H1 (cell line): Measurements from ENCODE around the gene PTH1R. TPM values are rescaled to one million over a fixed set of nuclear protein-coding genes. Genes with fewer than 3 reads are reported as not detected.

Experiments used
- CTCF ChIA-PET: fragments of 300-600 bp; sonication (Branson Sonifier 250); formaldehyde crosslinking; loops from one replicate; lab custom pipeline; 2021; ENCODE audit not compliant: partially characterized antibody; lab: Charles Lee
- POLR2A ChIA-PET: fragments of 300-600 bp; sonication (Branson Sonifier 250); formaldehyde crosslinking; loops from one replicate; lab custom pipeline; 2021; ENCODE audit warnings: inconsistent platforms; ENCODE audit not compliant: partially characterized antibody; lab: Charles Lee
- DNase-seq, 2 experiments: peaks; one replicate each; pipeline versions ENCODE4 v3.0.0 to v3.0.0-alpha.2; 2010 to 2022; ENCODE audit warnings: low spot score in 2 of 2, low read depth in 1 of 2, mixed read lengths in 1 of 2
- FAIRE-seq: peaks from 2 replicates; lab custom pipeline; 2011; peaks lifted over from hg19 to GRCh38; lab: Jason Lieb, UNC
- H2AFZ ChIP-seq: 2 replicates; pipeline ENCODE4 v1.8.1; 2012; ENCODE audit warnings: low read length, inconsistent platforms
- H2AK5ac ChIP-seq: 2 replicates; pipeline ENCODE4 v1.6.1; 2013; ENCODE audit warnings: low read depth, low read length
- H2BK120ac ChIP-seq: replicated peaks from 2 replicates; pipeline ENCODE3; 2013; ENCODE audit warnings: low read depth, low read length, inconsistent platforms
- H2BK12ac ChIP-seq: 2 replicates; pipeline ENCODE4 v1.6.1; 2013; ENCODE audit warnings: low read depth, low read length
- H2BK15ac ChIP-seq: 2 replicates; pipeline ENCODE4 v1.6.1; 2013; ENCODE audit warnings: low read length
- H2BK20ac ChIP-seq: 2 replicates; pipeline ENCODE4 v1.6.1; 2013; ENCODE audit warnings: low read length
- H2BK5ac ChIP-seq: 2 replicates; pipeline ENCODE4 v1.6.1; 2013; ENCODE audit warnings: low read depth, low read length
- H3K14ac ChIP-seq: 2 replicates; pipeline ENCODE4 v1.6.1; 2013; ENCODE audit warnings: inconsistent platforms; ENCODE audit not compliant: insufficient read length
- H3K18ac ChIP-seq: 2 replicates; pipeline ENCODE4 v1.6.1; 2013; ENCODE audit warnings: low read length; ENCODE audit errors: extremely low read depth
- H3K23ac ChIP-seq: 2 replicates; pipeline ENCODE4 v1.6.1; 2013; ENCODE audit warnings: inconsistent platforms; ENCODE audit not compliant: insufficient read length
- H3K23me2 ChIP-seq: 2 replicates; pipeline ENCODE4 v1.6.1; 2013; ENCODE audit warnings: low read depth, low read length
- H3K27ac ChIP-seq: 2 replicates; pipeline ENCODE4 v1.6.1; 2011; ENCODE audit warnings: low read depth, low read length, inconsistent platforms
- H3K27me3 ChIP-seq, 4 experiments: replicated peaks in 1 of 4; 1 replicate in 1 of 4; 2 replicates in 3 of 4; pipeline versions ENCODE4 v1.6.1 to v1.8.1; 2011 to 2013; ENCODE audit warnings: low read length in 3 of 4, mild to moderate bottlenecking in 3 of 4, inconsistent platforms in 2 of 4, mixed read lengths in 2 of 4, moderate library complexity in 1 of 4; ENCODE audit not compliant: control insufficient read depth in 3 of 4, insufficient read depth in 3 of 4; ENCODE audit errors: extremely low read depth in 1 of 4
- H3K36me3 ChIP-seq, 4 experiments: 2 replicates each; pipeline versions ENCODE4 v1.6.1 to v1.8.1; 2011 to 2013; ENCODE audit warnings: mild to moderate bottlenecking in 4 of 4, low read length in 3 of 4, moderate library complexity in 2 of 4, control low read depth in 1 of 4, inconsistent platforms in 1 of 4; ENCODE audit not compliant: insufficient read depth in 4 of 4, control insufficient read depth in 2 of 4
- H3K4ac ChIP-seq: replicated peaks from 2 replicates; pipeline ENCODE3; 2013; ENCODE audit warnings: low read length, low read depth, mixed read lengths, inconsistent platforms; ENCODE audit not compliant: insufficient read length
- H3K4me1 ChIP-seq, 4 experiments: replicated peaks in 1 of 4; 1 replicate in 1 of 4; 2 replicates in 3 of 4; pipeline versions ENCODE4 v1.6.1 to v1.8.1; 2011 to 2013; ENCODE audit warnings: low read length in 3 of 4, inconsistent platforms in 2 of 4, mixed read lengths in 1 of 4; ENCODE audit not compliant: insufficient read depth in 4 of 4, control insufficient read depth in 3 of 4
- H3K4me2 ChIP-seq, 2 experiments: 2 replicates each; pipeline versions ENCODE4 v1.6.1 to v1.8.1; 2011 to 2013; ENCODE audit warnings: low read depth in 2 of 2, low read length in 2 of 2, control low read depth in 1 of 2, inconsistent platforms in 1 of 2, mild to moderate bottlenecking in 1 of 2; ENCODE audit not compliant: insufficient read depth in 1 of 2
- H3K4me3 ChIP-seq, 4 experiments: fragments of 200-600, 300-600 bp in 1 of 4; sonication (generic), shearing (Covaris generic), sonication (Bioruptor Twin) in 1 of 4; 2 replicates each; pipeline versions ENCODE4 v1.5.1 to v1.8.1; 2011 to 2016; ENCODE audit warnings: low read length in 4 of 4, low read depth in 3 of 4, control low read depth in 2 of 4, inconsistent platforms in 2 of 4, mild to moderate bottlenecking in 2 of 4, mixed read lengths in 1 of 4, moderate library complexity in 1 of 4; ENCODE audit not compliant: insufficient read depth in 2 of 4; ENCODE audit errors: extremely low read depth in 1 of 4
- H3K56ac ChIP-seq: replicated peaks from 2 replicates; pipeline ENCODE3; 2013; ENCODE audit warnings: low read depth, mild to moderate bottlenecking, mixed read lengths, low read length, inconsistent platforms; ENCODE audit not compliant: insufficient read length
- H3K79me1 ChIP-seq: 2 replicates; pipeline ENCODE4 v1.6.1; 2013; ENCODE audit warnings: low read depth, low read length, control low read depth
- H3K79me2 ChIP-seq, 2 experiments: 2 replicates each; pipeline versions ENCODE4 v1.6.1 to v1.8.1; 2012 to 2013; ENCODE audit warnings: low read length in 2 of 2, mild to moderate bottlenecking in 2 of 2, inconsistent platforms in 1 of 2; ENCODE audit not compliant: insufficient read depth in 2 of 2, control insufficient read depth in 1 of 2
- H3K9ac ChIP-seq, 4 experiments: replicated peaks in 1 of 4; 1 replicate in 1 of 4; 2 replicates in 3 of 4; pipeline versions ENCODE4 v1.6.1 to v1.8.1; 2011 to 2013; ENCODE audit warnings: low read depth in 3 of 4, low read length in 3 of 4, control low read depth in 2 of 4, mild to moderate bottlenecking in 2 of 4, moderate library complexity in 2 of 4, inconsistent platforms in 1 of 4; ENCODE audit errors: extremely low read depth in 1 of 4
- H3K9me3 ChIP-seq, 2 experiments: 2 replicates each; pipeline versions ENCODE4 v1.6.1 to v1.8.1; 2012 to 2013; ENCODE audit warnings: mild to moderate bottlenecking in 2 of 2, moderate library complexity in 2 of 2, control low read depth in 1 of 2, inconsistent platforms in 1 of 2, low read depth in 1 of 2, low read length in 1 of 2, mixed read lengths in 1 of 2; ENCODE audit not compliant: insufficient read depth in 2 of 2
- H4K20me1 ChIP-seq, 2 experiments: replicated peaks in 1 of 2; 2 replicates each; pipeline versions ENCODE3 to v1.8.1; 2011 to 2013; ENCODE audit warnings: inconsistent platforms in 2 of 2, low read length in 2 of 2, mild to moderate bottlenecking in 1 of 2; ENCODE audit not compliant: insufficient read depth in 2 of 2, control insufficient read depth in 1 of 2
- H4K5ac ChIP-seq: 2 replicates; pipeline ENCODE4 v1.6.1; 2013; ENCODE audit warnings: low read length, low read depth, mixed read lengths, inconsistent platforms; ENCODE audit not compliant: insufficient read length
- H4K8ac ChIP-seq: 2 replicates; pipeline ENCODE4 v1.8.0; 2013; ENCODE audit warnings: mild to moderate bottlenecking, moderate library complexity, low read length, inconsistent platforms; ENCODE audit not compliant: insufficient read depth; ENCODE audit errors: extremely low read depth
- H4K91ac ChIP-seq: replicated peaks from 2 replicates; pipeline ENCODE3; 2013; ENCODE audit warnings: low read length, mixed read lengths, inconsistent platforms; ENCODE audit not compliant: insufficient read length
- BCL11A ChIP-seq, 2 experiments: IDR thresholded peaks; one replicate each; pipeline ENCODE4 v1.6.1; 2011; ENCODE audit warnings: low read depth in 2 of 2, low read length in 2 of 2, mild to moderate bottlenecking in 2 of 2
- BRCA1 ChIP-seq: IDR thresholded peaks from 2 replicates; pipeline ENCODE4 v1.6.1; 2012; ENCODE audit warnings: low read depth, low read length, improper control_type of control experiment
- HDAC6 ChIP-seq: IDR thresholded peaks from one replicate; pipeline ENCODE4 v1.7.1; 2012; ENCODE audit warnings: low read depth, mild to moderate bottlenecking, inconsistent platforms, low read length, moderate library complexity
- NANOG ChIP-seq: IDR thresholded peaks from 2 replicates; pipeline ENCODE4 v1.6.1; 2011; ENCODE audit warnings: low read length, low read depth, mild to moderate bottlenecking, inconsistent platforms; ENCODE audit not compliant: insufficient read depth, poor library complexity, severe bottlenecking
- PHF8 ChIP-seq: fragments of 200-600 bp; sonication (generic); conservative IDR thresholded peaks from 2 replicates; pipeline ENCODE4 v1.7.1; 2012; ENCODE audit warnings: low read depth, mild to moderate bottlenecking, inconsistent platforms, low read length, moderate library complexity
- POLR2AphosphoS5 ChIP-seq: IDR thresholded peaks from 2 replicates; pipeline ENCODE4 v1.6.1; 2011; ENCODE audit warnings: low read depth, low read length
- RNF2 ChIP-seq: fragments of 200-900, 300-1000 bp; sonication (generic); IDR thresholded peaks from 2 replicates; pipeline ENCODE4 v1.7.1; 2016; ENCODE audit warnings: borderline replicate concordance, low read depth, mild to moderate bottlenecking, antibody characterized with exemption, low read length; ENCODE audit not compliant: poor library complexity, severe bottlenecking; ENCODE audit errors: missing control alignments
- SIX5 ChIP-seq: IDR thresholded peaks from 2 replicates; pipeline ENCODE4 v1.6.1; 2011; ENCODE audit warnings: mild to moderate bottlenecking, low read depth, low read length
- SP2 ChIP-seq: IDR thresholded peaks from 2 replicates; pipeline ENCODE4 v1.6.1; 2012; ENCODE audit warnings: mild to moderate bottlenecking, low read length, inconsistent platforms
- TAF7 ChIP-seq: optimal IDR thresholded peaks from 2 replicates; pipeline ENCODE3; 2011; ENCODE audit warnings: low read depth, mild to moderate bottlenecking, inconsistent platforms, low read length, moderate library complexity, borderline replicate concordance
- TCF12 ChIP-seq: IDR thresholded peaks from 2 replicates; pipeline ENCODE4 v1.6.1; 2011; ENCODE audit warnings: low read depth, mild to moderate bottlenecking, low read length
- ZNF274 ChIP-seq: IDR thresholded peaks from 2 replicates; pipeline ENCODE4 v1.7.0; 2012; ENCODE audit warnings: low read length, borderline replicate concordance; ENCODE audit errors: extremely low read depth
- WGBS, 2 experiments: shearing (Covaris generic) in 1 of 2; methylation state at CpG; one replicate each; pipeline versions ENCODE4 v1.1.6 to v1.1.7; 2013 to 2015; ENCODE audit warnings: low lambda C conversion rate in 2 of 2, mixed read lengths in 2 of 2, inconsistent platforms in 1 of 2, low coverage in 1 of 2, missing lambda C conversion rate in 1 of 2; ENCODE audit not compliant: insufficient replicate concordance in 2 of 2, insufficient coverage in 1 of 2, insufficient read length in 1 of 2; ENCODE audit errors: extremely low coverage in 1 of 2, missing lambda C conversion rate in 1 of 2; 5-methylcytosine and 5-hydroxymethylcytosine counted together
- polyA plus RNA-seq, 7 experiments: library from polyadenylated mRNA; depleted of rRNA in 3 of 7; stranded (reverse) in 5 of 7; unstranded in 2 of 7; fragments of >200 nt in 5 of 7; fragments of 200-250 nt in 2 of 7; gene quantifications; 1 replicate in 5 of 7; 2 replicates in 1 of 7; 4 replicates in 1 of 7; pipeline versions ENCODE4 v1.2.1 to v1.2.3, GENCODE V29; 2011 to 2013; ENCODE audit warnings: missing spikeins in 2 of 7, mixed read lengths in 2 of 7
- total RNA-seq: library from RNA; stranded (reverse); fragmentation: NEBNext Ultra II Directional; extraction: Animal tissue kit (Norgen Biotek cat#: 25700); gene quantifications from 2 replicates; pipeline ENCODE4 v1.2.1, GENCODE V29; 2021

PTH1R gene
- total and polyA plus RNA-seq, 2 of the 8 experiments (the other 6 are each of a cell fraction or from before 2014, with no cell fraction given): 0.57 to 1.5 TPM

- Histone ChIP-seq H2AFZ (no peak overlapping the region), H2BK20ac (no peak overlapping the region), H3K27me3 (peaks cover 0 to 13% (median 5%) of the 10 kb centered on the region in 4 experiments; a peak in 4 of 7 replicates), H3K36me3 (no peaks in the 10 kb centered on the region), H4K20me1 (no peaks in the 10 kb centered on the region), H4K91ac (no peak overlapping the region), H3K4me1 (peaks cover 0 to 10% (median 8%) of the 10 kb centered on the region in 4 experiments; a peak in 6 of 7 replicates), H3K14ac (no peak overlapping the region), H4K5ac (no peak overlapping the region), H2BK120ac (no peak overlapping the region), H3K23me2 (peaks cover 4% of the 10 kb centered on the region; the same call in 1 of the 2 replicates), H3K79me2 (no peaks in the 10 kb centered on the region), H3K18ac (no peak overlapping the region), H3K9me3 (no peaks in the 10 kb centered on the region), H3K4me3 (no peak overlapping the region), H3K23ac (no peak overlapping the region), H4K8ac (no peak overlapping the region), H3K9ac (no peak overlapping the region), H3K4ac (no peak overlapping the region), H3K4me2 (no peak overlapping the region), H2AK5ac (no peak overlapping the region), H2BK5ac (no peak overlapping the region), H3K56ac (no peak overlapping the region), H2BK15ac (no peak overlapping the region), H3K79me1 (0 out of 2 replicates have a peak, but pooled peaks cover 2% of the 10 kb centered on the region), H3K27ac (no peak overlapping the region), H2BK12ac (no peak overlapping the region)
- WGBS, 2 experiments: 89% methylated on average over 7 of the region's 7 CpGs; no CpG with 5 or more reads in 1 of the 2 experiments
- DNase-seq: no peak
- FAIRE-seq: no peak
- POLR2A ChIA-PET: interaction anchor here (0.7 to 1.4 kb wide), 3 partner anchors 60 to 143 kb away, joined by 3 read pairs; no protein-coding TSS in a partner anchor
- CTCF ChIA-PET: interaction anchor here (0.6 to 5.7 kb wide), 33 partner anchors 9 to 185 kb away, joined by 3 to 38 read pairs (median 4); partner anchors contain the start of gene MYL3
- TF ChIP-seq TAF7: no peak
- TF ChIP-seq PHF8: no peak
- no peak for TF ChIP-seq NANOG
- no peak for TF ChIP-seq SP2
- no peak for TF ChIP-seq RNF2
- TF ChIP-seq BRCA1: no peak
- no peak for TF ChIP-seq TCF12
- no peak for TF ChIP-seq POLR2AphosphoS5
- no peak for TF ChIP-seq HDAC6
- TF ChIP-seq ZNF274: no peak
- TF ChIP-seq BCL11A (IDR thresholded peaks at IDR 0.05; ENCODE audit: low read depth in 2 of 2, low read length in 2 of 2): no peak
- TF ChIP-seq SIX5: no peak
Observed at GRCh38 chr3:46849045-46849631, 28.4 kb upstream of the PTH1R start.
